Measurements from ENCODE around the gene IL4R.
"Not testable (repeated sequence)": the region's sequence is repeated elsewhere in the genome, so short reads cannot be mapped to it uniquely, and the experiment has no call there.

IL4R gene

DNA sequence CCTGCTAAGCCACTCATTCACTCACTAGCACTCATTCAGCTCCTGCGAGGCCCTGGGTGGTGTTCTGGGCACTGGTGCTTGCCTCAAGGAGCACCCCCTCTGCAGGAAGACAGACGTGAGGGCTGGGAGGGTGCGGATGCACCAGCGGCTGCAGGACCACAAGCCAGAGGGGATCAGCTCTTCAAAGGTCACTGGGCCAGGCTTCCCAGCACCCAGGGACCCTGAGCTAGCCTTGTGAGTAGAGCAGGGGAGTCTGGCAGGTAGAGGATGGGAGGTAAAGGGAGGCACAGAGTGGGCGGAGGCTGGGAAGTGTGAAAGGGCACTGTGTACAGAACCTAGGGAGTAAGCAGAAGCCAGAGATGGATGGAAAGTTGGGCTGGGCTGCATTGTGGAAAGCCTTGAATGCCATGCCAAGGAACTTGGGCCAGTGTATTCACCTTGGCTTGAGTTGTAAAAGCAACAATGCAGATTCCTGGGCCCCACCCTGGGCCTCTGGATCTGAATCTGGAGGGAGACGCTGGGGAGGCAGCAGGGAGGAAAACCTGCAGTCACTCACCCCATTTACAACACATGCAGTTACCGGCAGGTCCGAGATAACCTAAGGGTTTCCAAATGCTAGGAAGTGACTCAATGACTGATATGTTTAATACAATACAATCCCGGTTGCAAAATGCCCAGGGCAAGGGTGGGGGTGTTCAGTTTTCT lies 1.7 kb downstream of the IL4R start:
- DNase-seq (ENCODE audit: low spot score), result no peak

DNA sequence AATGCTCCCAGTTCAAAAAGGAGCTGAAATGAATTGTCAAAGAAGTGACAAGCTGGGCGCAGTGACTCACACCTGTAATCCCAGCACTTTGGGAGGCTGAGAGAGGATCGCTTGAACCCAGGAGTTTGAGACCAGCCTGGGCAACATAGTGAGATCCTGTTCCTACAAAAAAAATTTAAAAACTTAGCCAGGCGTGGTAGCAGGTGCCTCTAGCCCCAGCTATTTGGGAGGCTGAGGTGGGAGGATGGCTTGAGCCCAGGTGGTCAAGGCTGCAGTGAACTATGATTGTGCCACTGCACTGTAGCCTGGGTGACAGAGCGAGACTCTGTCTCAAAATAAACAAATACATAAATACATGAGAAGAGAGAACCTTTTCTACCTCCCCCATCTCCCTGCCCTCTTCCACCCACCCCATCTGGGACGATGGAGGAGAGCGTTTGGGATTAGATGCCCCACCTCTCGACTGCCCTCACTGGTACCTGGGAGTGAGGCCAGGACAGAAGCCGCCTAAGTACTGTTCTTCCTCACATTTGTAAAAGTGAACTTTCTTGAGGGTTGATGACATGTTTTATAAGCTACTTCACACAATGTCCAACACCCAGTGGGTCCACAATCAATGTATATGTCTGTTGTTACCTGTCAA lies 2.4 kb downstream of the IL4R start:
- DNase-seq (ENCODE audit: low spot score), result no peak

DNA sequence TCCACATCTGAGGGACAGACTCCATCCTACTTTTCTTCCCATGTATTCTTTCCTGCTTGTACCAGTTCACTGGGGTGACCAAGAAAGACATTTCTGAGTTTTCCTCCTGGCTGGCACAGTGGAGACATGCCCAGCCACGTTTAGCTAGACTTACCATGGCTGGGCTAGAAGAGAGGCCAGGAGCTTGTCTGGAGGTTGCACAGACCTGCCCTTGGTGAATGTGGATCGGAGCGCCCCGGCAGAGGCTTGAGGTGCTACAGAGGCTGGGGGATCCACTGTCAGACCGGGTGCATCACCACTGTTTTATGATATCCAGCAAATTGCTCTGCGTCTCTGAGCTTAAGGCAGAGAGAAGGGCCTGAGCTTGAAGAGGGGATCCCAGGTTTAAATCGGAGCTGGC lies 3.5 kb downstream of the IL4R start:
- DNase-seq (ENCODE audit: low spot score), result no peak

DNA sequence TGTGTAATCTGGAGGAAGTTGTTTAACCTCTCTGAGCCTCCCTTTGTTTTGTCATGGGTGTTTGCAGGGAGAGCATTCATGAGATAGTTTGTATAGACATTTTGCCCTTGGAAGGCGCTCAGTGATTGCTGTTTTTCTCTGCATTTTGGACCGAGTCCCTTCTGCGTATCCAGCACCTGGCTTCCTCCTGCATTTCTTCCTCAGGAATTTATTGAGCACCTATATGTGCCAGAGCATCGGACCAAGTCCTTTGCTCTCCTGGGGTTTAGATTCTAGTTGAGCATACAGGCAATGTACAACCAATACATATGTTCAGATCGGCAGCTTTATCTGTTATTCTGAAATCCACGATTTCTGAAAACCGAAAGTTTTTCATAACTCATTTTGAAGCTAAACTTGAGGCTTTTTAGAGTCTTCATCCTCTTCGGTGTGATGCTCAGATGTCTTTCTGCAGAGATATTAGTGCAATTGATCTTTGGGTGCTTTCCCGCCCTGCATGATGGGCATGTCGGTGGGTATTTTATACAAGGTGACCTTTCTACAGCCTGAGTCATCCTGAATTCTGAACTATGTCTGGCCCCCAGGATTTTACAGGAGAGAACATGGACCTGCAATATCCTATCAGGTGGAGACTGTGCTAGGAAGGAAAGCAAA lies 4.1 kb downstream of the IL4R start:
- DNase-seq (ENCODE audit: low spot score), result no peak

DNA sequence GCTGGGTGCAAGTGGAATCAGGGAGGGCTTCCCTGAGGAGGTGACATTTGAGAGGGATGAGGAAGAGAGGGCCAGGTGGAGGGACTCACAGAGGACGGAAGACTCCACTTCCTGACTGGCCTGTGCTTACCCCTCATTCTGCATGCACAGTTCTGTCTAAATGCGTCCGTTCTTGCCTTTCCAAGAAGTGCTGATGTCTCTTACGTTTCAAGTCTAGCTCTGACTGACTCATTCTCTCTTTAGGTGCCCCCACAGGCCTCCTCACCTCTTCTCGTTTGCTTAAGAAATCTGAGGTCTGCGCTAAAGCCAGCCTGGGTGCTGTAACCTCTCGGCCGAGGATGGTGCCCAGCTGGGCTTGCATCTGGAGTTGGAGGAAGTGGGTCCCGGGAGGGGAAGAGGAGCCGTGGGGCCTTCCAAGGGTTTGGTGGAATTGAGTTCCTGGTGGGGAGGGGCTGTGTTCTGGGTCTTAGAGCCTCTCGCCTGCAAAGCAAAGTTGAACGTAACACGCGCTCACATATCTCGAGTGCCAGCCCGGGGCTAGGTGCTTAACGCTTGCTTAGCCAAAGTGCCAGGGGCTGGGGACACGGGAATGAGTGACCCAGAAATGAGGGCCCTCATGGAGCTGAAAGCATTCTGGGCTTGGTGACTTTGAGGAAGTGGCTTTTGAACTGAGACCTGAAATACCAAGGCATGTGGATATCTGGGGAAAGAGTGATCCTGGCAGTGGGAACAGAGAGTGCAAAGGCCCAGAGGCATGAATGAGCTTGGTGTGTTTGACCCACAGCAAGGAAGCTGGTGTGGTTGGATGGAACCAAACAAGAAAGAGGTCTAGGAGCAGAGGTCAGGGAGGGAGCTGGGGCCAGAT lies 4.8 kb downstream of the IL4R start:
- no peak for DNase-seq (ENCODE audit: low spot score)

DNA sequence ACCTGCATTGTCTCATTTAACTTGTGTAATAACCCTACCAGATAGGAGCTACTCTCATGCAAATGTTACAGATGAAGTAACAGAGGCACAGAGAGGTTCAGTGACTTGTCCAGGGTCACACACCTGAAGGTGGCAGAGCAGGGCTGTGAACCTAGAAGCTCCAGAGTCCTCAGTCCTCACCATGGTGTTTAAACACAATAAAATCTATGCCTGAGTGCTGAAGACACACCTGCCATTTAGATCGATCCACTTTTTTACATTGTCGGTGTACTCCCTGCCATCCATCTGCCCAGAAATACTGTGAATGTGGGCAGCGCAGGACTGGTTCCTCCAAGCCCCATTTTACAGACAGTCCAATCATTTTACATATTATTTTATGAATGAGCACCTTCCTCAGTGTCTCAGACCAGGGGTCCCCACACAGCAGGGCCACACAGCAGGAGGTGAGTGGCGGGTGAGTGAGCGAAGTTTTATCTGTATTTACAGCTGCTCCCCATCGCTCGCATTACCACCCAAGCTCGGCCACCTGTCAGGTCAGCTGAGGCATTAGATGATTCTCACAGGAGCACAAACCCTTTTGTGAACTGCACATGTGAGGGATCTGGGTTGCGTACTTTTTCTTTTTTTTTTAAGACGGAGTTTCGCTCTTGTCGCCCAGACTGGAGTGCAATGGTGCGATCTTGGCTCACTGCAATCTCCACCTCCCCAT lies 5.6 kb downstream of the IL4R start:
- no peak for DNase-seq (ENCODE audit: low spot score)

DNA sequence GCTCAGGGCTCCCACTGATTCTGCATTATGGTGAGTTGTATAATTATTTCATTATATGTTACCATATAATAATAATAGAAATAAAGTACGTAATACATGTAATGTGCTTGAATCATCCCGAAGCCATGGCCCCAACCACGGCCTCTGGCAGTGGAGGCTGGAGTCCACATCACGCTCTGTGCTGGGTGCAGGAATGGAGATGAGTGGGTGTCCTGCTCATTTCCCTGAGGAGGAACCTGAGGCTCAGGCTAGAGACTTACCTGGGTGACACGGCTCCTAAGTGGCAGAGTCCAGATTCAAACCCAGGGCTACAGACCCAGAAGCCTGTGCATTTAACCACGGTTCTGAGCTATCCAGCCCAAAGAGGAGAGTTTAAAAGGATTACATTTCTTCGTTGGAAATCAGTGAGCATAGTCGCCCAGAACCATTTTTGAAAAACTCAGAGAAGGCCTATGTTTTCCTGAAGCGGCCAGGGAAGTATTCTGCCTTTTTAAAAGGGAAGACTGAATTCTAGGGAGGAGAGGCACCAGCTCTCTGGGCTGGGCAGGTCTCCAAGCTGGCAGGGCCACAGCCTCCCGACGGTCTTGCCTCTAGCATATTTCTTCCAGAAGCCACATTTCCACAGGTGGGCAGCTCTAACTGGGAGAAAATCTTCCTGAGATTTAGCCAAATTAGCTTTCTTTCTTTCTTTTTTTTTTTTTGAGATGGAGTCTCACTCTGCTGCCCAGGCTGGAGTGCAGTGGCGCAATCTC lies 6.7 kb downstream of the IL4R start:
- DNase-seq (ENCODE audit: low spot score), result no peak

DNA sequence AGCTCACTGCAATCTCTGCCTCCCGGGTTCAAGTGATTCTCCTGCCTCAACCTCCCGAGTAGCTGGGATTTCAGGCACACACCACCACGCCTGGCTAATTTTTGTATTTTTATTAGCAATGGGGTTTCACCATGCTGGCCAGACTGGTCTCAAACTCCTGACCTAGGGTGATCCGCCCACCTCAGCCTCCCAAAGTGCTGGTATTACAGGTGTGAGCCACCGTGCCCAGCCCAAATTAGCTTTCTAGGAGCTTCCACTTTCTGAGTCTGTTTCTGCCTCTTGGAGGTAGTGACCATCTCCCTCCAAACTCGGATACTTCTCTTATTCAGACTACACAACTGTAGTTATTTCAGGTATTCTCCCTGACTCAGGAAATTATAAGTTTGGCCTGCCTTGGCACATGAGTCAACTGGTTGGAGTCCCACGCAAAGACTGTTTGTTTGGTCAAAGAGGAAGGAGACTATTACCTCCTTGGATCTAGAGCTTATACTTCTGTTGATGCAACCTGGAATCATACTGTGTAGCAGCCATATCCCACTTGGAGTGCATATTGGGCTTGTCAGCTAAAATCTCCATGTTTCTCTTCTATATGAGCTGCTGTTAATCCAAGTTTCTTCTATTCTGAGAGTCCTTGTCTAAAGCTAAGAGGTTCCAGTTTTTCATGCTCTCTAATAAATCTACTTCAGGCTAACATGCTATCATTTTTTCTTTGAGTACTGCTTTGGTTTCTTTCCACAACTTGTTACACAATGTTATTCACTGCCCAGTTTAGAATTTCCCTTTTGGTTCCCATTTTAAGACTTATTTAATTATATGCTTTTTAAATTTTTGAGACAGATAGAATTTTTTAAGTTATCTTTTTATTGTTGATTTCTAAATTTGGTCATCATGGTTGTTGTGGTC lies 7.5 kb downstream of the IL4R start:
- DNase-seq (ENCODE audit: low spot score), result no peak

DNA sequence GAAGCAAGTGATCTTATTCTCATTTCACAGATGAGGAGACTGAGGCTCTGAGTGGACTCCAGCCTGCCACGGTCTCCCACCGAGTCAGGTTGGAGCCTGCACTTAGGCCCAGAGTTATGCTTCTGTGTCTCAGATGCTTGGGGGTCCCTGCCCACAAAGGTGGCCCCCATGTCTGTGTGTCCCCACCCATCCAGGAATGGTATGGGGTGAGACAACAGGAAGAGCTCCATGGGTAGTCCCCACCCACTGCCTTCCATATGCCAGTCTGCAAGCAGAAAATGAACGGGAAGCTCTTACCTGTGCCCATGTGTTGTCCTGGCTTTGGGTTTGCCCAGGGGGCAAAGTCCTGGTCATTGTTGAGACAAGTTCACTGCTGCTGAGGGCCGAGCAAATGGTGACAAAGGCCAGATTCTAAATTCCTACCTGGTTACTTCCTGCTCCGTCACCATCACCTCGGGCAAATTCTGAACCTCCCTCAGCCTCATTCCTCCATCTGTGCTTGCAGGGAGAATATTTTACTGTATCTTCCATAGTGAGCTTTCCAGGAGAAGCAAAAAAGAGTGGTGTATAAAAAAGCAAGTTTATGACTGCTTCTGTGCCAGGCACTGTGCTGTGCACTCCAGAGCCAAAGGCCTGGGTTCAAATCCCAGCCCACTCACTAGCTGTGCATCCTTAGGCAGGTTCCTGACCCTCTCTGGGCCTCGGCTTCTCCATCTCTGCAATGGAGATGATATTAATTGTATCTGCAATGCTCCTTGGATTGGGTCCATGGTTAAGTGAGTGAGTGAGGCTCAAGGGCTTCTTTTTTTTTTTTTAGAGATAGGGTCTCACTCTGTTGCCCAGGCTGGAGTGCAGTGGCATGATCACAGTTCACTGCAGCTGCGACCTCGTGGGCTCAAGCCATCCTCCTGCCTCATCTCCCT lies 9.3 kb downstream of the IL4R start:
- DNase-seq (ENCODE audit: low spot score), result peak; percentile 46

DNA sequence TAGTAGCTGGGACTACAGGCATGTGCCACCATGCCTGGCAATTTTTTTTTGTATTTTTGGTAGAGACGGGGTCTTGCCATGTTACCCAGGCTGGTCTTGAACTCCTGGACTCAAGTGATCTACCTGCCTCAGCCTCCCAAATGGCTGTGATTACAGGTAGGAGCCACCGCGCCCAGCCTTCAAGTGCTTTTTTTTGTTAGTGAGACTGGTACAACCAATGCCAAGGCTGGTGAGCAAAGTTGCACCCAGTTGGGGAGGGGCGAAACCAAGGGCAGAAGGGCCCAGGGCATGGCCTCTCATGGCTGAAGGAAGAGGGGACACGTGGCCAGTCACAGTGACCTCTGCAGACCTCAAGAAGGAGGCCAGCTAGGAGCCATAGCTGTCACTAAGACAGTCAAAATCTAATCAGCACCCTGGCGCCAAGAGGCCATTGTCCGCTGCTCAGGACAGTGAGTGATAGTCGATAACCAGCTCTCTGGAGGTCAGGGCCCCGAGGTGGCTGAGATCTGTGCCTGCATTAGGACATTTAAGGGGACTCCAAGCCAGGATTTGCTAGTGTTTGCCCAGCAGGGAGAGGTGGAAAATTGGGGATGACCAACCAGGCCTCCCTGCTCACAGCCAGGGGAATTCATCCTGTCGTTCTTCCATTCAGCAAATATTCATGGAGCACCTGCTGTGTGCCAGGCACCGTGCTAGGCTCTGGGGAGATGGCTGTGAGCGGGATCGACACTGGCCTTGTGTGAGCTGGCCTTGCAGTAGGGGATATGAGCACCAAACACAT lies 10.2 kb downstream of the IL4R start:
- no peak for DNase-seq (ENCODE audit: low spot score)

DNA sequence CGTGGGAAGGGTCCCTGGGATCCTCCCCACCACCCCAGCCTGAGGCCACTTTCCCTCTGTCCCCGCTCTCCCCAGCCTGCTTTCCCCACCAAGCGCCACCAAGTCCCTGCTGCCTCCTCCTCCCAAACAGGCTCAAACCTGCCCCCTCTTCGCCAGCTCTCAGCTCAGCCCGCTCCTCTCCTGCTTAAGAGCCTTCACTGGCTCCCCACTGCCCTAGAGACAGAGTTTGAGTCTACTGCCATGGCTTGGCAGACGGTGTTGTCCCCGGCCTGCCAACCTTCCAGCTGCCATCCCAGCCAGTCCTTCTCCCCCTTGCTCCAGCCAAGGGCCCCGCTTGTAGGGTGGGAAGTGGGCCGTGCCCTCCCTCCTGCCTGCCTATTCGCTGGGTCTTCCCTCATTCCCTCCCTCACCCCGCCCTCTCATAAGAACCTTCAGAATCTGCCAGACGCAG lies 11.1 kb downstream of the IL4R start:
- no peak for DNase-seq (ENCODE audit: low spot score)

DNA sequence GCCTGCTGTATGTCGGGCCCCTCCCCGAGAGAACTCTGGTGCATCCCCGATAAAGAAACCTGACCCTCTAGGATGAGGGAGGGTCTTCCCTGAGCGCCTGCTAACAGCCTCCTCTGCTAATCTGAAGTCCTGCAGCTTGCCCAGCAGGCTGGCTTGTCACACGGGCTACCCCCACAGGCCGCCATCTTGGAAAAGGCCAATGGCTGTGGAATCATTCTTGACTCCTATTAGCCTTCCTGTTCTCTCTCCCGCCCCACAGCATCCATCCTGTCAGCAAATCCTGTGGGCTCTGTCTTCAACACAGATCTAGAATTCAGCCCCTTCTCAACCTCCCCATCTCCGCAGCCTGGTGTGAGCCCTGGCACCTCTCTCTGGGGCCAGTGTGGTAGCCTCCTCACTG lies 12.0 kb downstream of the IL4R start:
- no peak for DNase-seq (ENCODE audit: low spot score)

DNA sequence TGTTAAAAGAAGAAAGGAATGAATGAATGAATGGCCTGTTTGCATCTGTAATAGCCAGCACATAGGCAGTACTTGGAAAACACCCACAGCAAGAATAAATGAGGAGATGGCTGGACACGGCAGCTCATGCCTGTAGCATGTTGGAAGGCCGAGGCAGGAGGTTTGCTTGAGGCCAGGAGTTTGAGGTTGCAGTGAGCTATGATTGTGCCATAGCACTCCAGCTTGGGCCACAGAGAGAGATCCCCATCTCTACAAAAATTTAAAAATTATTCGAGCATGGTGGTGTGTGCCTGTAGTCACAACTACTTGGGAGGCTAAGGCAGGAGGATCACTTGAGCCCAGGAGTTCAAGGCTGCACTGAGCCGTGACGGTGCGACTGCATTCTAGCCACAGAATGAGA lies 12.5 kb downstream of the IL4R start:
- DNase-seq (ENCODE audit: low spot score), result no peak

DNA sequence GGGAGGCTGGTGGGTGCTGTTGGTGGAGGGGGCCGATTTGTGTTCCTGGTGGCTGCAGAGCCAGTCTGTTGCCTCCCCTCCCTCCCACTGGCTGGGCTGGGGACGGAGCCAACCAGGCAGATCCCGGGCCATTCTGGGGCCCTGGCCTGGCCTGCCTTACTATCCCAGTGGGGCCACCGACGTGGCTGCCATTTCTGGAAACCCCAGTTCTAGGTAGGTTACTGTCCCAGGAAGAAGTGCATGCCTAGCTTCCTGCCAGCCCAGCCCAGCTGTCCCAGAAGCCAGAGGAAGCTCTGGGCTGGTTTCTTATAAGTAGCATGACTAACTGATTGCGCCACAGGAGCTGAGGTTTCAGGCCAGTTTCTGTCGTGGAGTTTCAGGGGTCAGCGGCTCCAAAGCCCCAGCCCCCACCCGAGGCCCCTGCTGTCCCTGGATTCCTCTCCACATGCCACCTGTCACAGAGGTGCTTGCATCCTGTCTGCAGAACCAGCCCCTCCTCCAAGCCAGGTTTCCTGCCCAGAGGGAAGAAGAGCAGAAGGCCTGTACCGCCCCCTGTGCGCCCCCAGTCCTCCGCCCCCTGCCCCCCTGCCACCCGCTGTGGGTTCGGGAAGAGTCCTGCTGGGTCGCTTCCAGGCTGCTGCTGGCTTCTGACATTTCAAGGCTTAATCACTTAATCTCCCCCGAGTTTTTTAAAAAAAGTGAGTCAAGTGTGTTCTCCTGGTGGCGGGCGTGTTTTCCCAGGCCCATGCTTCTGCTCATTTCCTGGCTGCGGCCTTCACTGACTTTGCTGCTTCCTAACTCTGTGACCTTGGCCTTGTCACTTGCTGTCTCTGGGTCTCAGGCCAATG lies 13.2 kb downstream of the IL4R start:
- DNase-seq (ENCODE audit: low spot score), result no peak

DNA sequence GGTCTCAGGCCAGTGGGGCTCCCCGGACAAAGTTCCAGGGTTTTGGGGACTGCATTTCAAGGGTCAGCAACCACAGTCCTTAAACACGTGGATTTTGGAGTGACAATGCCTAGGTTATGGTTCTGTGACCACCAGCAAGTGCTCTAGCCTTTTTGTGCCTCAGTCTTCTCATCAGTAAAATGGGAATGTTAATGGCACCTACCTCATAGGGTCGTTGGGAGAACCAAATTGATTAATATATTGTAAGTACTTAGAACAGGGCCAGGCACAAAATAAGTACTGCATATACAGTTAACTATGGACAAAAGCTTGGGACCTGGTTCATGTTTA lies 13.8 kb downstream of the IL4R start:
- no peak for DNase-seq (ENCODE audit: low spot score)

DNA sequence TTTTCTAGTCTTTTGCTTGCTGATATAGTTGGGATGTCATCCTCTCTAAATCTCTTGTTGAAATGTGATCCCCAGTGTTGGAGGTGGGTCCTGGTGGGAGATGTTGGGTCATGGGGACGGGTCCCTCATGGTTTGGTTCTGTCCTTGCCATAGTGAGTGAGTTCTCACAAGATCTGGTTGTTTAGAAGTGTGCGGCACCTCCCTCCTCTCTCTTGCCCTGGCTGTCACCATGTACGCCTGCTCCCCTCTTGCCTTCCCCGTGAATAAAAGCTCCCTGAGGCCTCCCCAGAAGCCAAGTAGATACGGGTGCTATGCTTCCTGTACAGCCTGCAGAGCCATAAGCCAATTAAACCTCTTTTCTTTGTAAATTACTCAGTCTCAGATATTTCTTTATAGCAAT lies 15.2 kb downstream of the IL4R start:
- no peak for DNase-seq (ENCODE audit: low spot score)

DNA sequence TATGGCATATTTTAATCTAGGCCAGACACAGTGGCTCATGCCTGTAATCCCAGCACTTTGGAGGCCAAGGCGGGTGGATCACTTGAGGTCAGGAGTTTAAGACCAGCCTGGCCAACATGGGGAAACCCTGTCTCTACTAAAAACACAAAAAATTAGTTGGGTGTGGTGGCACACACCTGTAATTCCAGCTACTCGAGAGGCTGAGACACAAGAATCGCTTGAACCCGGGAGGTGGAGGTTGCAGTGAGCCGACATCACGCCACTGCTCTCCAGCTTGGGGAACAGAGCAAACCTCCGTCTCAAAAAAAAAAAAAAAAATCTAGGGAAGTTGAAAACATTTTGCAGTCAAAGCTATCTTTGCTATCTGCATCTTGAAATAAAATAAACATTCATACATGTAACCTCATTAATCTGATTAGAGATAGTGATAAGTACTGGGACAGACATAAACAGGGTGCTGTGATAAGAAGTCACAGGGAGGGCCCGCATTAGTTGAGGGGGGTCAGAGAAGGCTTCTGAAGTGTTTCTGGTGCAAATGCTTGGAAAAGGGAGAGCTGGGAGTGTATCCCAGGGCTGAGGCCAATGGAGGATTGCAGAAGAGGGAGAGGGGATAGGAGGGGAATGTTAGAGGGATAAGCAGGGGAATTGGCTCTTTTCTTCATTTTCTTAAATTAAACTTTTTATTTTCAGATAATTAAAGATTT lies 15.8 kb downstream of the IL4R start:
- not testable (repeated sequence) for DNase-seq (ENCODE audit: low spot score)

All from SW480 (cell line).